CD4-positive, alpha-beta T cell treated with Interleukin-2 at 100 ng/mL for 4 hours (primary cell): ENCODE results near the gene DCHS1.
"Not testable (repeated sequence)": the region's sequence is repeated elsewhere in the genome, so short reads cannot be mapped to it uniquely, and the experiment has no call there.

Experiments used
- DNase-seq: peaks from one replicate; pipeline ENCODE4 v3.0.0-alpha.2; 2020; ENCODE audit warnings: low spot score

Gene DCHS1

GRCh38 chr11:6655790-6656583 is at the start of gene DCHS1:
DCHS1 (minus strand) TSS chr11:6655809; CDS start chr11:6641613, 14,196 bp downstream.
- DNase-seq = no peak

GRCh38 chr11:6703247-6704063 is 47.8 kb upstream of the DCHS1 start:
- peak; percentile 50 for DNase-seq

DNA sequence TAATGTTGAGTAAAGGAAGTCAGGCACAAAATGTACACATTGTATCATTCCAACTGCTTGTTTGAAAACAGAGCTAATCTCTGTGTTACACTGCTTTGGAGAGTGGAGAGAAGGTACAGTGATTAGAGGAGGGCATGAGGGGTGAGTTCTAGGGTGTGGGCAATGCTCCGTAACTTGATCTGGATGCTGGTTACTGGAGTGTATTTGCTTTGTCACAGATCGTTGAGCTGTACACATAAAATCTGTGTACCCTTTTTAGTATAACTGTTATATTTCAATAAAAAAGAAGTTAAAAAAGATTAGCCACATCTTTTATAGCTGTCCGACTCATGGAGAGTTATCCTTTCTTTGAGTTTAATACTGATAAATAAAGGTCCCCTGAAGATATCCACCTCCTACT is 46.3 kb upstream of the DCHS1 start:
- not testable (repeated sequence) for DNase-seq

DNA sequence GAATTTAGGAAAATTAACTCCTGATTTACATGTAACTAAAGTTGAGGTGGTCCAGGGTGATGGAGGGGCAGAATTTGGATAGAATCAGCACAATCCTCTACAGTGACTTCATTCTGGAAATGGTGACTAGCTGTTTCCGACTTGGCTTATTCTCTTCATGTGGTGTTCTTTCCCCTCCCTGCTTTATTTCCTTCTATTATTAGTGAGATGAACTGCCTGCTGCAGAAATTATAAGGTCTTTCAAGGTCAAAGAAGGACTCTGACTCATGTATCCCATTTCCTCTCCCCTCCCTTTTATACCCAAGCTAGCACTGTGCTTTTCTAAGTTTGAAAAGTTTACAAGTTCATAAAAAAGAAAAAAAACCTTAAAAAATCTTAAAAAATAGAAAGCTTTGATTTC is 39.8 kb upstream of the DCHS1 start:
- peak; percentile 29 for DNase-seq

- no peak for DNase-seq
Measured at GRCh38 chr11:6694229-6694535, 38.6 kb upstream of the DCHS1 start.

DNA sequence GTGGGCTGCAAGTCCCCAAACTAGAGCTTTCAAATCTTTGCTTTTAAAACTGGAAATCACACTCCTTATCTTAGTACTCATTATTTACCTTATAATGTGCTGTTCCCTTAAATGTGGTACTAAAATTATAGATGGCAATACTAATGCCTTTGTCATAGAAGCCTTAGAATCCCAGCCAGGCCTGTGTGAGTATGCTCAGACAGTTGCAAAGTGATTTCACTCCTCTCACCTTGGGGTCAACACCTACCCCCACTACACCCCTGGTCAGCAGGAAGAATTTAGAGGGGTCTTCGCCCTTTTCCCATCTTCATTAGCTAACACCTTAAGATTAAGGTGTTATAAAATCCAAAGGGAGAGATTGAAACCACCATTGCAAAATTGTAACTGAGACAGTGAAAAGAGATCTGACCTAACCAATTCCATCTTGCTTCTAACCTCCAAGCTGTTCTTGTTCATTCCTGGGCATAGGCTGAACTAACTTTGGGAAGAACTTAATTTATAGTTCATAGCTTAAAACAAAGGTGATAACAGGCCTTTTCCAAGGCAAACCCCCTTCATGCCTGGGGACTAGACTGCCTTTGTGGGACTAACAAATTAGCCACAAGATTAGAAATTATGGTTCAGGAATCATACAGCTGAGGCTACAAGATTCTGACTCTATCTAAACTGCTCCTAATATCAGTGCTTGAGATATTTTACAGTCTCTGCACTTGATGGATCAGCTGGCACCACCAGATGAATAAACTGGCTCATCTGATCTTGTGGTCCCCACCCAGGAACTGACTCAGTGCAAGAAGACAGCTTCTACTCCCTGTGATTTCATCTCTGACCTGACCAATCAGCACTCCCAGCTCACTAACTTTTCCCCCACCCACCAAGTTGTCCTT is 38.0 kb upstream of the DCHS1 start:
- DNase-seq = peak; percentile 80

- DNase-seq = no peak
Measured at GRCh38 chr11:6692128-6692527, 36.5 kb upstream of the DCHS1 start.

GRCh38 chr11:6690431-6691132 is 35.0 kb upstream of the DCHS1 start:
- not testable (repeated sequence) for DNase-seq

DNA sequence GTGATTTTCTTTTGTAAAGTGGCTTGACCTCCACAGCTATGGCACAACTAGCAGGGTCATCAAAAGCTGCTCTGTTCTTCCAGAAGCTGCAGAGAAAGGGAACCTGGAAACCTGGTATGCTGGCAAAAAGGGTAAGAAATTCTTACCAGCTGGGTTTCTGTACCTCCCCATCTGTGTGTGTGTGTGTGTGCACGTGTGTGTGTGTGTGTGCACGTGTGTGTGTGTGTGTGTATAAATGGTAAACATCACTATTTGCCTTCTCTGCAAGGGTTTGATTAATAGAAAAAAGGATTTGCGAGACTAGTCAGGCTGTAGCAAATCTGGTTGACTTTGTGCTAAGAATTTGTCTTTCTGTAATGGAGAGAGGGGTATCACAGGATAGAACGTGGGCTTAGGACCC is 32.3 kb upstream of the DCHS1 start:
- no peak for DNase-seq

DNA sequence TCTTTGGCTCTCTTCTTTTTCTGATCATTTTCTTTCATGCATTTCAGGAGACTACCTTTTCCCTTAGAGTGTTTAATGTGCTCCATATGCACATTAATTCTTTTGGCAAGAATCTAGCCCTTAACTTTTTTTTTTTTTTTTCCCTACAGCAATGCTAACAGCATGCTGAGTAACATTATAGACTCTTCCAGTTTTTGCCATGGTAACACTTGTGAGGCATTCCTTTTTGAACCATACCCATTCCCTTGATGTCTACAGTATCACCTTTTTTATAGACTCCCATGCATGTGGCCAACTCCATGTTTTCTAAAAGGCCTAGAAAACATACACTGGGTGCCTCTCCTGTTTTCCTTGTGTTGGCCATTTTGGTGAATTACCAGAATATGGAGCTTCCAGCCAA is 30.4 kb upstream of the DCHS1 start:
- DNase-seq = no peak

DNA sequence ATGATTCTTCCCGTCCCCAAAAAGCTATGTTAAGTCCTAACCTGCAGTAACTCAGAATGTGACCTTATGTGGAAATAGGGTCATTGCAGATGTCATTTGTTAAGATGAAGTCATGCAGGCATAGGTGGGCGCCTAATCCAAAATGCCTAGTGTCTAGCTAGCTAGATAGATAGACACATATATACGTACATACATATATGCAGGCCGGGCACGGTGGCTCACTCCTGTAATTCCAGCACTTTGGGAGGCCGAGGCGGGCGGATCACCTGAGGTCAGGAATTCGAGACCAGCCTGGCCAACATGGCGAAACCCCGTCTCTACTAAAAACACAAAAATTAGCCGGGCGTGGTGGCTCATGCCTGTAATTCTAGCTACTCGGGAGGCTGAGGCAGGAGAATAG is 28.5 kb upstream of the DCHS1 start:
- DNase-seq = not testable (repeated sequence)

- peak; percentile 100 for DNase-seq
Measured at GRCh38 chr11:6682936-6683861, 27.6 kb upstream of the DCHS1 start, which contains the start of gene MRPL17. MRPL17 (minus strand) TSS chr11:6683340; CDS start chr11:6683296, 44 bp downstream.

DNA sequence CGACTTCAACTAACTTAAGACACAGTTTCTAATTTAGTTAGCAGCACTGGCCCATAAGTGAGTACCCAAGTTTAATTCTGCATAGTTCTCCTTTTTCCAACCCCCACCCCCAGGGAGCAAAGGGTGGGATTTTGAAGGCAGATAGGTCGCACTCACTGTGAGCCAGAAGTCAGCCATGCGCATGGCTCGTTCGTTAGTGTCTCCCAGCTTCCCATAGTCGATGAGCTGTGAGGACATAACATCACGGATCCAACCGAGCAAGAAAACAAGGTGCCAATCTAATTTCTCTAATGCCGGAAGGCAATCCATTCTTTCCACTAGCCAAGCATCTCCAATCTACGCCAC is 27.0 kb upstream of the DCHS1 start:
- no peak for DNase-seq

DNA sequence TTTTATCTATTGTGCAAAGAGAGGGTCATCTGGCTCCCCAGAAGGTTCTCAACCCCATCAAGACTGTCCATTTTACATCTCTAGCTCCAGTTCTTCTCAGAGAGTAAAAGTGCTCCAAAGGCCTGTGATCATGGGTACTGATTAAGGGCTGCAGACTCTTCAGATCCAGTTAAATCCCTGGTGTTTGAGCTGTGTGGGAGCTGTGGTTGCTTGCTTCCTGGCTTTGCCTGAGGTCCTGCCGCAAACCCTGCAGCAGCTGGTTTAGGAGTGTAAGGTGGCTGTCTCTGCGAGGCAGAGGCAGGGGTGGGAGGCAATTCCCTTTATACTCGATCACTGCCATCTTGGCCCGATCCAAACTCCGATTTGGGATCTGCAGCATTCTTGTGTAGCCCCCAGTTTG is 26.3 kb upstream of the DCHS1 start:
- no peak for DNase-seq

GRCh38 chr11:6681505-6681904 is 25.9 kb upstream of the DCHS1 start:
- no peak for DNase-seq

DNA sequence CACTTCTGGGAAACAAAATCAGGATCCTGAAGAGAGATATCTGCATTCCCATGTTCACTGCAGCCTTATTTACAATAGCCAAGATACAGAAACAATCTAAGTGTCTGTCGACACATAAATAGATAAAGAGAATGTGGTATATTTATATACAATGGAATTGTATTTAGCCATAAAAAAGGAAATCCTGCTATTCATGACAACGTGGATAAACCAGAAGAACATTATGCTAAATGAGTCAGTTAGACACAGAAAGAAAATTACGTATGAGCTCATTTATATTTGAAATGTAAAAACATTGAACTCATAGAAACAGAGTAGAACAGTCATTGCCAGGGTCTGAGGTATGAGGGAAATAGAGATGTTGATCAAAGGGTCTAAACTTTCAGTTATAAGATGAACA is 21.4 kb upstream of the DCHS1 start:
- no peak for DNase-seq

- no peak for DNase-seq
Measured at GRCh38 chr11:6674862-6675261, 19.3 kb upstream of the DCHS1 start.

DNA sequence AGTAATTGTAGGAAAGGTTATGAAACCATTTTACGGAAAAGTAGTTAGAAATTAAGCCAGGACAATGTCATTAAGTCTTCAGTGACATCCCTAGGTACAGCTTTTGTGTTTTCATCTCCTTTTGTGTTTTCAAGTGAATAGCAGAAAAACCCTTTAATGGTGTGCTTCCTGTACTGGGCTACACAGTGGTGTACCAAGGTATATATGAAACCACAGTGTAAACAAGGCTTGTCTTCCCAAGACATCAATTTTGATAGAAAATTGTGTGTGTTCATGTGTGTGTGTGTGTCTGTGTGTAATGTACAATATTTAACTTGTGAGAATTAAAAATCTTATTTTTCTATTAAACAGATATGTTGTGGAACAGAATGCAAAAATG is 18.6 kb upstream of the DCHS1 start:
- no peak for DNase-seq

DNA sequence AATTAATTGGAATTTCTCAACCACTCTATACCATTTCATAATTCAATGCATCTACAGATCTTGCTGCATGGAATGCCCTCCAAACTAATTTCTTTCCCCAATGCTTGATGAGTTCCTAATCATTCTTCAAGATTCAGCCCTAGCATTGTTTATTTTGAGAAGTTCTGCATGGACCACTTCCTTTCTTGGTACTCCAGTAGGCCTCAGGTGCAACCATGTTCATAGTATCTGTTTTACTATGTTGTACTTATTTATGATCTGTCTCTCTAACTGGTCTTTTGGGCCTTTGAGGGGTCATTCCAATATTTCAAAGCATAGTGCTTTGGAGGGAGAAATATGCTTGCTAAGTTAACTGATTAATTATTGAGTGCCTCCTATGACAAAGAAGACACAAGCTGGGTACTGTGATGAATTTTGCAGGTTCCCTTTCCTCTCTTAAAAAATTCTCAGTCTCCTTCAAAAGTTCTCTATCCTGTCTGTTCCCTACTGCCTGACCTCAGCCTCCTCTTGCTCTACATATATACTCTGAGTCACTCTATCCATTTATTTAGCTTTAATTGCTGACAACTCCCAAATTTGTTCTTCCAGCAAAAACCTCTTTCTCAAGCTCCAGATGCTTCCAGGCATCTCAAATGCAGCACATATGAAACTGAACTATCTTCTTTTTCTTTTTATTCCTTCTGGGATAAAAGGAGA is 18.1 kb upstream of the DCHS1 start:
- no peak for DNase-seq

DNA sequence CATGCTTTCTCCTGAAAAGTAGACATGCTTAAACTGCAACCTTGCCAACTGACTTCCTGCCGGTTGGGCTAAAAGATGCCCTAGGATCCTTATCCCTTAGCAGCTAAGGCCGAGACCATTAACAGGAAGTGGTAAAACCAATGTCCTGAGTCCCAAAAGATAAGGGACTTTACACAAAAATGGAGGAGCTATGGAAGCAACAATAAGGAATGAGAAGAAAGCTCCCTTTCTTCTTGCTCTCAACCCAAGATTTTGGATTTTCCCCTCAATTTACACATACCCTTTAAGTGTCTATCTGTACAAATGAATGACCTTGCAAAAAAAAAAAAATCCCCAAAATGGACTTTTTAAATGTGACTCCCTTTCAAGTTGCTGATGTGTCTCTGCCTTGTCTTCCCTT is 16.4 kb upstream of the DCHS1 start:
- no peak for DNase-seq
